Fibroblast of the aortic adventitia (primary cell): Measurements from ENCODE around the gene JPH4. TPM values are rescaled to one million over a fixed set of nuclear protein-coding genes. Genes with fewer than 3 reads are reported as not detected.

Source experiments
- DNase-seq: peaks from one replicate; pipeline ENCODE4 v3.0.0-alpha.2; 2010; ENCODE audit warnings: low read depth
- H3K4me3 ChIP-seq: 2 replicates; pipeline ENCODE4 v1.5.1; 2011; ENCODE audit warnings: low read depth, mild to moderate bottlenecking, control low read depth, low read length, moderate library complexity
- CTCF ChIP-seq: IDR thresholded peaks from 2 replicates; pipeline ENCODE4 v1.5.1; 2011; ENCODE audit warnings: mild to moderate bottlenecking, low read length, control low read depth, inconsistent platforms; ENCODE audit not compliant: insufficient read depth
- total RNA-seq: library from RNA; depleted of rRNA; stranded (reverse); fragments of >200 nt; gene quantifications from 2 replicates; pipeline ENCODE4 v1.2.3, GENCODE V29; 2012; ENCODE audit warnings: low replicate concordance

JPH4 gene
- total RNA-seq, 1 donor: not detected

GRCh38 chr14:23572524-23572828 is 6.1 kb downstream of the JPH4 start:
- DNase-seq: no peak
- no peak for TF ChIP-seq CTCF

GRCh38 chr14:23571701-23572523 is 6.7 kb downstream of the JPH4 start:
- TF ChIP-seq CTCF: no peak
- no peak overlapping the region for H3K4me3 ChIP-seq
- no peak for DNase-seq

More at GRCh38 chr14:23572524-23572828, 6.1 kb downstream of the JPH4 start:
- no peak overlapping the region for H3K4me3 ChIP-seq

GRCh38 chr14:23570806-23571483 is 7.6 kb downstream of the JPH4 start:
- DNase-seq: no peak
- TF ChIP-seq CTCF: no peak
- H3K4me3 ChIP-seq: no peak overlapping the region

GRCh38 chr14:23569443-23570151 is 9.0 kb downstream of the JPH4 start:
- DNase-seq: no peak
- TF ChIP-seq CTCF: no peak
- no peak overlapping the region for H3K4me3 ChIP-seq

GRCh38 chr14:23568600-23569331 is 9.8 kb downstream of the JPH4 start:
- DNase-seq: no peak
- no peak overlapping the region for H3K4me3 ChIP-seq
- TF ChIP-seq CTCF: peak; percentile 26

GRCh38 chr14:23568021-23568599 is 10.5 kb downstream of the JPH4 start:
- no peak for TF ChIP-seq CTCF
- no peak overlapping the region for H3K4me3 ChIP-seq
- DNase-seq: no peak
